ENCODE results near the gene GHR. TPM values are rescaled to one million over a fixed set of nuclear protein-coding genes. Genes with fewer than 3 reads are reported as not detected.

The GHR gene
- total and polyA plus RNA-seq, 2 of the 8 experiments (the other 6 are each of a cell fraction or from before 2014, with no cell fraction given) = 0.15 to 0.19 TPM

- TF ChIP-seq MAX (IDR thresholded peaks at IDR 0.05) = no peak
- no peak for TF ChIP-seq CBX8 (IDR thresholded peaks at IDR 0.05; ENCODE audit: borderline replicate concordance, low read depth, low read length)
- TF ChIP-seq BACH1 (IDR thresholded peaks at IDR 0.05; ENCODE audit: low read length) = no peak
- no peak for TF ChIP-seq EP300 (IDR thresholded peaks at IDR 0.05; ENCODE audit: borderline replicate concordance in 1 of 2, low read depth in 2 of 2, low read length in 2 of 2)
- no peak for TF ChIP-seq CBX5 (IDR thresholded peaks at IDR 0.05; ENCODE audit: low read depth, low read length)
- no peak for TF ChIP-seq ATF2 (IDR thresholded peaks at IDR 0.05; ENCODE audit: low read length)
- TF ChIP-seq SRF (IDR thresholded peaks at IDR 0.05; ENCODE audit: low read depth, low read length) = no peak
Measured at GRCh38 chr5:42570966-42571960, 148.0 kb downstream of the GHR start (continued).

All from H1 (cell line).